Esophagus muscularis mucosa (tissue), 4 donors: ENCODE data around the gene PPP1CB. TPM values are rescaled to one million over a fixed set of nuclear protein-coding genes. Genes with fewer than 3 reads are reported as not detected.

ENCODE experiments used
- DNase-seq: peaks from one replicate; pipeline ENCODE4 v3.0.0-alpha.2; 2017; ENCODE audit errors: extremely low spot score
- H3K27ac ChIP-seq, 4 donors: fragments of 200-600 bp; sonication (generic); replicated peaks in 1 of 4; 1 replicate in 3 of 4; 2 replicates in 1 of 4; pipeline ENCODE4 v1.5.1; 2016 to 2019; ENCODE audit warnings: mild to moderate bottlenecking in 1 of 4
- H3K27me3 ChIP-seq, 4 donors: fragments of 200-600 bp; sonication (generic); one replicate each; pipeline versions ENCODE4 v1.5.1 to v1.6.0; 2016 to 2019
- H3K36me3 ChIP-seq, 4 donors: fragments of 200-600 bp; sonication (generic); one replicate each; pipeline ENCODE4 v1.5.1; 2016 to 2019
- H3K4me1 ChIP-seq, 4 donors: fragments of 200-600 bp; sonication (generic); one replicate each; pipeline ENCODE4 v1.5.1; 2016 to 2019
- H3K4me3 ChIP-seq, 4 donors: fragments of 200-600 bp; sonication (generic); 1 replicate in 2 of 4; 2 replicates in 2 of 4; pipeline ENCODE4 v1.5.1; 2016 to 2019; ENCODE audit warnings: mild to moderate bottlenecking in 4 of 4, moderate library complexity in 1 of 4
- H3K9me3 ChIP-seq, 4 donors: fragments of 200-600 bp; sonication (generic); 1 replicate in 3 of 4; 2 replicates in 1 of 4; pipeline ENCODE4 v1.5.1; 2016 to 2019
- EP300 ChIP-seq: sonication (generic); formaldehyde crosslinking; IDR thresholded peaks from one replicate; pipeline ENCODE4 v1.6.1; 2017; ENCODE audit warnings: antibody characterized with exemption
- POLR2A ChIP-seq: fragments of 450-650 bp; IDR thresholded peaks from one replicate; pipeline ENCODE4 v1.6.1; 2017; ENCODE audit warnings: antibody characterized with exemption, moderate library complexity, mild to moderate bottlenecking, low read depth
- POLR2AphosphoS5 ChIP-seq, 2 donors: sonication (generic); formaldehyde crosslinking; IDR thresholded peaks; one replicate each; pipeline ENCODE4 v1.6.1; 2017; ENCODE audit warnings: antibody characterized with exemption in 2 of 2
- WGBS: methylation state at CpG from one replicate; pipeline ENCODE4 v1.1.5; 2018; 5-methylcytosine and 5-hydroxymethylcytosine counted together
- intact Hi-C: fragments of 100-400 bp; cut with DNase I; formaldehyde crosslinking; loops from one replicate; pipeline ENCODE4 v1.15.1; 2023
- total RNA-seq, 4 donors: library from RNA; depleted of rRNA; stranded (reverse); fragments of >200 nt; gene quantifications; one replicate each; pipeline versions ENCODE4 v1.1.0 to v1.2.1, GENCODE V29; 2016
- TF ChIP-seq, protein P1 (sequence below), 3 experiments: fragments of 200-600 bp in 2 of 3; fragments of 450-650 bp in 1 of 3; sonication (generic) in 2 of 3; IDR thresholded peaks; one replicate each; pipeline ENCODE4 v1.5.1; 2017 to 2019; ENCODE audit warnings: antibody characterized with exemption in 3 of 3, mild to moderate bottlenecking in 2 of 3, moderate library complexity in 1 of 3

Gene PPP1CB
- total RNA-seq = 1,000 to 10,000 TPM in 1 of 4 donors, 100 to 1,000 TPM in 3; 658 to 1,191 (median 759) TPM

DNA sequence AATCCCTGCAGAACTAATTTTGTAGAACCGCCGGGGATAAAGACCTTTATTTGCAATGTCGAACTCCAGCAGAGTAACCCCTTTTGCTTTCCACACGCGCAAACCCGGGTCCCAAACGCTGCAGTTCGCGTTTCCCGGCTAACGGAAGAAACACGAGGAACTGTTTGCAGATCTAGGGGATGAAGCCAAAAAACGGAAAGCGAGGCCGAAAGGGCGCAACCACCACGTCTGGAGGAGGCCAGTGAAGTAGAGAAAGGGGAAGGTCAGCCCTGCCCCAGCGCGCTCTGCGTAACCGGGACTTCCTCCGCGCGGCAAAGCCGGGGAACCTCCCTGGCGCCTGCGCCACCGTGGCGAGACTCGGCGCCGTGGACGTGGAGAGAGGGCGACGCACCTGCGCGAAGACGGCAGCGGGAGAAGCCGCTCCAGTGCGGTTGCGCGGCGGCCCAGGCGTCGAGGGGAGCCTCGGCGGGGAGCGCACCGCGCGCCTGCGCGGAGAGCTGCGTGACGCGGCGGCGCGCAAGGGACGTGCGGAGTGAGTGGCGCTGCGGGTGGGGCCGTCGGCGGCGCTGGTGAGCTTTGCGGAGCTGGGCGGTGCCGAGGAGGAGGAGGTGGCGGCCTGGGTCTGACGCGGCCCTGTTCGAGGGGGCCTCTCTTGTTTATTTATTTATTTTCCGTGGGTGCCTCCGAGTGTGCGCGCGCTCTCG lies at the start of gene PPP1CB:
Gene PPP1CB, plus strand, starts transcription at position 579 of the 704 bp plus-strand sequence. CDS start 295 bp downstream, outside the sequence.
- Histone ChIP-seq H3K27me3 (no peaks in the 10 kb centered on the region), H3K9me3 (no peaks in the 10 kb centered on the region), H3K36me3 (no peaks in the 10 kb centered on the region), H3K27ac (peak within 1 kb of the TSS; percentile 94 to 100 (median 100)), H3K4me3 (peak within 1 kb of the TSS; percentile 72 to 96 (median 95)), H3K4me1 (peaks cover 50 to 65% (median 51%) of the 10 kb centered on the region in 4 donors)
- intact Hi-C loops = loop anchor here (1.0 to 5.0 kb wide), 2 partner anchors 157 to 184 kb away; no protein-coding TSS in a partner anchor
- under 1% methylated on average over 78 of the region's 81 CpGs for WGBS
- no peak for TF ChIP-seq EP300
- TF ChIP-seq POLR2A = peak; percentile 77
- peak; percentile 95 to 97 for TF ChIP-seq POLR2AphosphoS5 (IDR thresholded peaks at IDR 0.05)
- TF ChIP-seq, protein P1, sequence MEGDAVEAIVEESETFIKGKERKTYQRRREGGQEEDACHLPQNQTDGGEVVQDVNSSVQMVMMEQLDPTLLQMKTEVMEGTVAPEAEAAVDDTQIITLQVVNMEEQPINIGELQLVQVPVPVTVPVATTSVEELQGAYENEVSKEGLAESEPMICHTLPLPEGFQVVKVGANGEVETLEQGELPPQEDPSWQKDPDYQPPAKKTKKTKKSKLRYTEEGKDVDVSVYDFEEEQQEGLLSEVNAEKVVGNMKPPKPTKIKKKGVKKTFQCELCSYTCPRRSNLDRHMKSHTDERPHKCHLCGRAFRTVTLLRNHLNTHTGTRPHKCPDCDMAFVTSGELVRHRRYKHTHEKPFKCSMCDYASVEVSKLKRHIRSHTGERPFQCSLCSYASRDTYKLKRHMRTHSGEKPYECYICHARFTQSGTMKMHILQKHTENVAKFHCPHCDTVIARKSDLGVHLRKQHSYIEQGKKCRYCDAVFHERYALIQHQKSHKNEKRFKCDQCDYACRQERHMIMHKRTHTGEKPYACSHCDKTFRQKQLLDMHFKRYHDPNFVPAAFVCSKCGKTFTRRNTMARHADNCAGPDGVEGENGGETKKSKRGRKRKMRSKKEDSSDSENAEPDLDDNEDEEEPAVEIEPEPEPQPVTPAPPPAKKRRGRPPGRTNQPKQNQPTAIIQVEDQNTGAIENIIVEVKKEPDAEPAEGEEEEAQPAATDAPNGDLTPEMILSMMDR (IDR thresholded peaks at IDR 0.05) = peak; percentile 24 to 41 (median 29)
- DNase-seq = peak; percentile 99

DNA sequence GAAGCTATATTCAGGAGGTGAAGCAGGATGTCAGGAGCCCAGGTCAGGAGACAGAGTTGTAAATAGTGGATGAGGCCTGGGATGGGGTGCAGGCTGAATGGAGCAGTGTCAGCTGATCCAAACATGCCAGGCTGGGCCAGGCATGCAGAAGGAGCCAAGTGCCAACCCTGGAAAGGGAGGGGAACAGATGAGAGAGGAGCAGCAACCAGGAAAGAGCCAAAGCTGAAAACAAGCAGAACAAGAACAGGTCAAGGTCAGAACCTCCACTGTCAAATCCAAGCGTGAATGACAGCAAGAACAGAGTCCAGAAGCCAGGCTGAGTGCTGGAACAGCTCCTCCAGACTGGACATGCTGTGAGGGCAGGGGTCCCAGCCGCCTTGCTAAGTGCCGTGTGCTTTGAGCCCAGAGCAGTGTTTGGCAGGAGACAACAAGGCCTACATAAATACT lies 49.2 kb upstream of the PPP1CB start:
- 89% methylated on average over 3 of the region's 3 CpGs for WGBS
- intact Hi-C loops = no loop called here
- TF ChIP-seq POLR2AphosphoS5 (IDR thresholded peaks at IDR 0.05) = peak; percentile 25 to 50
- TF ChIP-seq EP300 = no peak
- Histone ChIP-seq H3K27ac (peak overlapping the region; percentile 60 to 72 (median 66)), H3K27me3 (no peaks in the 10 kb centered on the region), H3K4me1 (peaks cover 6 to 26% (median 14%) of the 10 kb centered on the region in 4 donors), H3K4me3 (no peak overlapping the region), H3K36me3 (no peaks in the 10 kb centered on the region), H3K9me3 (peaks cover 0 to 5% (median 0%) of the 10 kb centered on the region in 4 donors)
- DNase-seq = no peak

DNA sequence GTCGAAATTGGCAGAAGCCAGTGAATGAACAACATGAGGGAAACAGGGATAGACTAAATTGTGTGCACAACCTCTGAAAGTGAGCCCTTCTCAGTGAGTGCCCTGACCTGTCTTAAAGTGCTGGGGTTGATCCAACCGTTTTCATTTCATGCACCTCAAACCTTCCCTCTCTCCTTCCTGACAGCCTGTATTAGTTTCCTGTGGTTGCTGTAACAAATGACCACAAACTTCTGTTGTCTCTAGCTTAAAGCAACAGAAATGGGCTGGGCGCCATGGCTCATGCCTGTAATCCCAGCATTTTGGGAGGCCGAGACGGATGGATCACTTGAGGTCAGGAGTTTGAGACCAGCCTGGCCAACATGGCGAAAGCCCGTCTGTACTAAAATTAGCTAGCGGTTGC lies 48.8 kb upstream of the PPP1CB start:
- H3K36me3 ChIP-seq = no peaks in the 10 kb centered on the region
- peaks cover 6 to 26% (median 17%) of the 10 kb centered on the region in 4 donors for H3K4me1 ChIP-seq
- intact Hi-C loops = no loop called here
- no peak overlapping the region for H3K4me3 ChIP-seq
- 93% methylated on average over 8 of the region's 8 CpGs for WGBS
- DNase-seq = no peak
- peak overlapping the region; percentile 60 to 72 (median 66) for H3K27ac ChIP-seq
- H3K27me3 ChIP-seq = no peaks in the 10 kb centered on the region
- TF ChIP-seq, protein P1 (IDR thresholded peaks at IDR 0.05) = no peak
- TF ChIP-seq POLR2AphosphoS5 (IDR thresholded peaks at IDR 0.05) = no peak
- no peak for TF ChIP-seq EP300
- no peak for TF ChIP-seq POLR2A
- H3K9me3 ChIP-seq = peaks cover 0 to 5% (median 0%) of the 10 kb centered on the region in 4 donors

DNA sequence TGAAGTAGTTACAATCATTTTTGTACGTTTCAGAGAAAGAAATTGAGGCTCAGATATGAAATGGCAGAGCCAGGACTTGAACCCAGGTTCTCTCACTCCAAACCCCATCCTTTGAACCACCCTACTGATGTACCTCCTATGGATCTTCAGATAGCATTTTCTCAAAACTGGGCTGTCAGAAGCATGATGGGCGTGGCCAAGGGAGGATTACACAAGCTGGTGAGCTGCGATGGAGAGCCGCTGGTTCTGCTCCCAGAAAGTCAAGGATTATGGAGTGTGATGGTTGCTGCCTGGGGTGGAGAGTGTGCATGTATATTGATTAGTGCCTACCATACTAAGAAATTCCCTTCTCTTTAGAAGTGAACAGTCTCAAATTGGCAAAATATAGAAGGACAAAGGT lies 47.0 kb upstream of the PPP1CB start:
- no peaks in the 10 kb centered on the region for H3K27me3 ChIP-seq
- intact Hi-C loops = no loop called here
- H3K27ac ChIP-seq = no peak overlapping the region
- no peak for DNase-seq
- H3K36me3 ChIP-seq = no peaks in the 10 kb centered on the region
- no peak for TF ChIP-seq POLR2AphosphoS5 (IDR thresholded peaks at IDR 0.05)
- no peak for TF ChIP-seq EP300
- no peak for TF ChIP-seq POLR2A
- TF ChIP-seq, protein P1 (IDR thresholded peaks at IDR 0.05) = no peak
- WGBS = 87% methylated on average over 4 of the region's 4 CpGs
- peaks cover 0 to 5% (median 0%) of the 10 kb centered on the region in 4 donors for H3K9me3 ChIP-seq
- H3K4me1 ChIP-seq = peaks cover 6 to 23% (median 17%) of the 10 kb centered on the region in 4 donors
- H3K4me3 ChIP-seq = no peak overlapping the region

DNA sequence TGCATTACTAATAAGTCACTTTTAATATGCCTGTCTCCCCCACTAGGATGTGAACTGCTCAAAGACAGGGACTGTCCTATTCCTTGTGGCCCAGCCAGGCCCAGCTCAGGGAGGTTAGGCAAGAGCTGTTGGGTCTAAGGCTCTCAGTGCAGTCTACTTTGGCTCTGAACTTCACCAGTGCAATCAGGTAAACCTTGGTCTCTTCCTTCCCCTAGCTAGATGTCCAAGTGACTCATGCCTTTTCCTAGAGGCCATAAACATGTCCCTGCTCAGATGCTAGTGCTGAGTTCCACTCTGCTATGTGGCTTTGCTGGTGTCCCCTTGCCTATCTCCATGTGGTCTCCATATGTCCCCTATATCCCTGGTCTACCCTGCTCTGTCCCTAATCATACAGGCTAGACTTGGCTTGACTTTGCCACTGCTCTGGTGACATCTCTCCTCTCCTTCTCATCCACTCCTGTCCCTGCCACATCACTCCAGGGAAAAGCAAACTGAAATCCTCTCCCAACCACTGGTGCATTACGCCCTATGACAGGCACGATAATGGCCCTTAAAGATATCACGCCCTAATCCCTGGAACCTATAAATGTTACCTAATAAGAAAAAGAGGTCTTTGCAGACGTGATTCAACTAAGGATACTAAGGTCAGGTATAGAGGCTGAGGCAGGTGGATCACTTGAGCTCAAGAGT lies 45.7 kb upstream of the PPP1CB start:
- H3K27ac ChIP-seq = no peak overlapping the region
- no peak for DNase-seq
- no peaks in the 10 kb centered on the region for H3K27me3 ChIP-seq
- H3K36me3 ChIP-seq = no peaks in the 10 kb centered on the region
- peaks cover 0 to 5% (median 0%) of the 10 kb centered on the region in 4 donors for H3K9me3 ChIP-seq
- peaks cover 6 to 23% (median 17%) of the 10 kb centered on the region in 4 donors for H3K4me1 ChIP-seq
- intact Hi-C loops = no loop called here
- no peak for TF ChIP-seq POLR2A
- TF ChIP-seq POLR2AphosphoS5 (IDR thresholded peaks at IDR 0.05) = no peak
- TF ChIP-seq, protein P1 (IDR thresholded peaks at IDR 0.05) = no peak
- TF ChIP-seq EP300 = no peak
- 92% methylated on average over 4 of the region's 4 CpGs for WGBS
- H3K4me3 ChIP-seq = no peak overlapping the region
